Activated CD4-positive, alpha-beta T cell treated with anti-CD3 and anti-CD28 coated beads, Interleukin-2, amount 50 U/mL, for 48 hours (primary cell): ENCODE results near the gene PTCRA.
A peak's percentile ranks its signal among the peaks of the same experiment; 100 is the strongest.
"Not testable (repeated sequence)": the region's sequence is repeated elsewhere in the genome, so short reads cannot be mapped to it uniquely, and the experiment has no call there.

Experiments
- DNase-seq, 2 experiments: peaks; one replicate each; pipeline ENCODE4 v3.0.0-alpha.2; 2020

PTCRA gene

GRCh38 chr6:42915732-42916131, at the start of gene PTCRA:
Gene PTCRA, plus strand, starts transcription at chr6:42916053. Its CDS starts 17 bp downstream, at chr6:42916070.
- no peak for DNase-seq

GRCh38 chr6:42870145-42870936, 45.5 kb upstream of the PTCRA start:
- no peak for DNase-seq

GRCh38 chr6:42871711-42872110, 44.1 kb upstream of the PTCRA start:
- no peak for DNase-seq

- DNase-seq, result no peak
These were observed 42.5 kb upstream of the PTCRA start for GRCh38 chr6:42873313-42873712.

GRCh38 chr6:42877695-42878094, 38.2 kb upstream of the PTCRA start:
- DNase-seq, result no peak

GRCh38 chr6:42879372-42880239, 36.2 kb upstream of the PTCRA start, which contains the start of gene RPL7L1:
Gene RPL7L1, plus strand, starts transcription at chr6:42879616. Its CDS starts 295 bp downstream, at chr6:42879911.
- peak; percentile 76 to 83 for DNase-seq

- DNase-seq, result peak in 1 of 2 experiments; percentile 8
These were observed 35.5 kb upstream of the PTCRA start for GRCh38 chr6:42880240-42880817.

GRCh38 chr6:42880871-42881270, 35.0 kb upstream of the PTCRA start:
- not testable (repeated sequence) for DNase-seq

- no peak for DNase-seq
These were observed 30.2 kb upstream of the PTCRA start for GRCh38 chr6:42885702-42886101.

- DNase-seq, result not testable (repeated sequence)
These were observed 27.7 kb upstream of the PTCRA start for GRCh38 chr6:42888201-42888600.

- peak in 1 of 2 experiments; percentile 14 for DNase-seq
These were observed 26.0 kb upstream of the PTCRA start for GRCh38 chr6:42889815-42890214.

GRCh38 chr6:42890311-42891198, 25.3 kb upstream of the PTCRA start:
- peak; percentile 92 to 95 for DNase-seq

GRCh38 chr6:42891199-42891722, 24.6 kb upstream of the PTCRA start:
- no peak for DNase-seq

GRCh38 chr6:42894041-42894828, 21.6 kb upstream of the PTCRA start:
- not testable (repeated sequence) for DNase-seq

GRCh38 chr6:42896178-42896719, 19.6 kb upstream of the PTCRA start:
- DNase-seq, result no peak

- peak; percentile 70 to 76 for DNase-seq
These were observed 16.9 kb upstream of the PTCRA start for GRCh38 chr6:42898891-42899361.

GRCh38 chr6:42899871-42900270, 16.0 kb upstream of the PTCRA start:
- no peak for DNase-seq

- DNase-seq, result peak; percentile 57 to 70
These were observed 14.3 kb upstream of the PTCRA start for GRCh38 chr6:42901538-42901957.

- not testable (repeated sequence) for DNase-seq
These were observed 13.2 kb upstream of the PTCRA start for GRCh38 chr6:42902429-42903263.

- no peak for DNase-seq
These were observed 11.4 kb upstream of the PTCRA start for GRCh38 chr6:42904467-42904866.
